Measurements from ENCODE around the gene ZNF117.
"Not testable (repeated sequence)": the region's sequence is repeated elsewhere in the genome, so short reads cannot be mapped to it uniquely, and the experiment has no call there.

Gene ZNF117

DNA sequence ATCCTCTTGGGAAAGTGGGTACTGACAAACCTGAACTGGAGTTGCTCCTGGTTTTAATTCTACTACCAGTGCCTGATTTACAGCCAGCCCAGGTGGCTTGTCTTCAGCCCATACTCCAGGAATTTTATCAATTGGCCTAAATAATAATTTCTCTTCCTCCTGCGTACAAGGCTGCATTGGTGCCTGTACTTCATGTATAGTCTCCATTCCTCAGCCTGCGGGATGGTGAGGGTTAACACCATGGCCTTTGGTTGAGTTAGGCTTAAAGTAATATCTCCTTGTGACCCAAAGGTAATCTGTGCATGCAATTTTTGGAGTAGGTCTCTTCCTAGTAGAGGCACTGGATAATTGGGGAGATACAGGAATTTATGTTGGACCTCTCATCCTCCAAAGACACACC, 5.5 kb upstream of the ZNF117 start:
- no peak for DNase-seq

GRCh38 chr7:64993901-64994300, 3.1 kb upstream of the ZNF117 start:
- no peak for DNase-seq

GRCh38 chr7:64992971-64993370, 2.1 kb upstream of the ZNF117 start:
- no peak for DNase-seq

- DNase-seq, result no peak
These were observed 620 bp downstream of the ZNF117 start for GRCh38 chr7:64990216-64990615.

- no peak for DNase-seq
These were observed 12.2 kb downstream of the ZNF117 start for GRCh38 chr7:64978497-64979203.

DNA sequence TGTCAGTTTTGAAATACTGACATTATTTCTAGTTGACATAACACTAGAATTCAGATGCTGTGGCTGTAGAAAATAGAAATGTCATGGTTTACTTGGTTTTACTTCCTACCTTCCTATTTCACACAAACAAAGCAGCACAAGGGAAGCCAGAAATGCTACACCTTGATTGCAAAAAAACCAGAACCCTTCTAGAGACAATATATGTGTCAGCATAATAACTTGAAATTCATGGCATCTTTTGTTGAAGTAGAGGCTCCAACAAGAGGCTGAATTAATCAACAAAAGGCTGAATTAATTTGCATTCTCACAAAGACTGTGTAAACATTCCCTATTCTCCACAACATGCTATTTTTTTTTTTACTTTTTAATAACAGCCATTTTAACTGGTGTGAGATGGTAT, 25.2 kb downstream of the ZNF117 start:
- DNase-seq, result no peak

DNA sequence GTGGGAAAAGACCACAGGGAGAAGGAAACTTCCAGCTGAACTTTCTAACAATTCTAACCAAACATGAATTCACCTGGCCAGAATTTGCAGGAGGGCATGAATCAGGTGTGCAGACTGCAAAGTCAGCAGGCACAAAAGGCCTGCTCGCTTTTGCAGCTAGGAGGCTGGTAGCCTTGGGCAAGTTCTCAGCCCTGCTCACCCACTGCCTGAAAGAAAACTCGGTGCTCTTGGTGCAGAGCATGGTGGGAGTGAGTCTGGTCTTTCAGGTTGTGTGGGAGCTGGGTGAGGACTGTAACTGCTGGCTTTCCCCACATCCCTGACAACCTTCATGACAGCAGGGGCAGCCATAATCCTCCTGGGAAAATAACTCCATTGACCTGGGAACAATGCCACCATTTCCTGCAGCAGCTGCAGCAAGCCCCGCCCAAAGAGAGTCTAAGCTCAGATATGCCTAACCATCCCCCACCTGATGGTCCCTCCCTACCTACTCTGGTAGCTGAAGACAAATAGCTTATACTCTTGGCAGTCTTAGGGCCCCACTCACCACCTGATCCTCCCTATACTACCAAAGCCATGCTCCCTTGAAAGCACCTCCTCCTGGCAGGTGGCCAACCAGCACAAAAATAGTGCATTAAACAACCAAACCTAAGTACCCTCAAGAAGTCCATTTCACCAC, 31.6 kb downstream of the ZNF117 start:
- peak; percentile 73 to 87 for DNase-seq

GRCh38 chr7:64951250-64951848, 39.5 kb downstream of the ZNF117 start:
- peak in 1 of 2 experiments; percentile 14 for DNase-seq

DNA sequence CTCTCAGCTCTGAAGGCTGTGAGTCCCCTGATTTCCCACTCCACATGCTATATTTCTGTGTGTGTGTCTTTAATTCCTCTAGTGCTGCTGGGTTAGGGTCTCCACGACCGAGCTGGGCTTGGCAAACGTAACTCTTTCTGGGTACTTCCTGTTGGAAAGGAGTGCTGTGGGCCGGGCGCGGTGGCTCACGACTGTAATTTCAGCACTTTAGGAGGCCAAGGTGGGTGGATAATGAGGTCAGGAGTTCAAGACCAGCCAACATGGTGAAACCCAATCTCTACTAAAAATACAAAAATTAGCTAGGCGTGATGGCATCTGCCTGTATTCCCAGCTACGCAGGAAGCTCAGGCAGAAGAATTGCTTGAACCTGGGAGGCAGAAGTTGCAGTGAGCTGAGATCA, 40.2 kb downstream of the ZNF117 start:
- DNase-seq, result not testable (repeated sequence)

DNA sequence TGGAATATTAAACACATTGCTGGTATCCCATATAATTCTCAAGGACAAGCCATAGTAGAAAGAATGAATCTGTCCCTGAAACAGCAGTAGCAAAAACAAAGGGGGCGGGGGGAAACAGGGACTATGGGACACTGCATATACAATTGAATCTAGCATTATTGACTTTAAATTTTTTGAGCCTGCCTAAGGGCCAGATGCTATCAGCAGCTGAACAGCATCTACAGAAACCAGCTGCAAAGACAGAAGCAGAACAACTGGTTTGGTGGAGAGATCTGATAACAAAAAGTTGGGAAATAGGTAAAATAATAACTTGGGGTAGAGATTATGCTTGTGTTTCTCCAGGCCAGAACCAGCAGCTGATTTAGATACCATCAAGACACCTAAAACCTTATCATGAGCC, 42.1 kb downstream of the ZNF117 start:
- DNase-seq, result not testable (repeated sequence)

- no peak for DNase-seq
These were observed 43.4 kb downstream of the ZNF117 start for GRCh38 chr7:64947252-64948000.

DNA sequence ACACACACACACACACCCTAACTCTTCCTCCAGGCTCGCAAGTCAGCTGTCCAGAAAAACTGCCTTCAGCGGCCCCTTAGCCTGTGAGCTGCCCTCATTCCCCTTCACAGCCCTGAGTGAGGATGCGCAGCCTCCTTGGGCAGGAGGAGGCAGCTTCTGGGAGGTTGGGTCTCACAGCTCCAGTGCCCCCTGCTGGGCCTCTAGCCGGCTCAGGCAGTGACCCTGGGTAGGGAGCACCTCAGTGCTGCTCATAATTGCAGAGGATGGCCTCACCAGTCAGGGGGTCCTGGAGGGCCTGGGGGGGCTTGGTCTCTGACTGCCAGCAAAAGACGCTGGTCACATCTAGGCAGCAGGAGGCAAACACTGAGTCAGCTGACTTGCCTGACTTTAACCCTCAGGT, 44.1 kb downstream of the ZNF117 start:
- peak in 1 of 2 experiments; percentile 36 for DNase-seq

- no peak for DNase-seq
These were observed 45.2 kb downstream of the ZNF117 start for GRCh38 chr7:64945503-64946175.

DNA sequence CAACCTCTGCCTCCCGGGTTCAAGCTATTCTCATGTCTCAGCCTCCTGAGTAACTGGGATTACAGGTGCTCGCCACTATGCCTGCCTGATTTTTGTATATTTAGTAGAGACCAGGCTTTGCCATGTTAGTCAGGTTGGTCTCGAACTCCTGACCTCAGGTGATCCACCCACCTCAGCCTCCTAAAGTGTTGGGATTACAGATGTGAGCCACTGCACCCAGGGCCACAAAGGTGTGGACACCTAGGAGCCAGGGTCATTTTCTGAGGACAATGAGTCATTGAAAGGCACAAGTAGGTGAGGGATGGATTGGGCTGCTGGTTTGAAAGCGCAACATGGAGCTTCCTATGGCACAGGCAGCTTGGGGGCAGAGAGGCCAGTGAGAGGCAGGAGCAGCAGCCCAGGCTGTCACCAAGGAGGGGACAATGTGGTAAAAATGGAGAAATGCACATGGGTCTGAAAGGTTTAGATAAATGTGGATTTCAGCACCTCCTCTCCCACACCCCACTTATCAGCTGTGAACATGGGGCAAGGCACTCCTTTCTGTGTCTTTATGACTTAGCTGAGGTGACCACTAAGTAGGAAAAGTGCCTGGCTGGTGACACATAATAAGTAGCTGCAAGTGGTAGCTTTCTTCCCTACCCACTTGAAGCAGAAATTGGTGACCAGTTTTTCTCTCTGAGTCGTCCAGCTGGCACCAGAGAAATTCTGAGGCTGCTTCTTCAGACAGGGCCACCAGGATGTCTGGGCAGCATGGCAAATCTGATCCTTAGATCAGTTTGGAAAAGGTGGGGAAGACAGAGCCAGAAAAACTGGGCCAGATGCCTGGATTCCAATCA, 46.0 kb downstream of the ZNF117 start:
- not testable (repeated sequence) for DNase-seq

GRCh38 chr7:64940021-64940420, 50.8 kb downstream of the ZNF117 start:
- not testable (repeated sequence) for DNase-seq

DNA sequence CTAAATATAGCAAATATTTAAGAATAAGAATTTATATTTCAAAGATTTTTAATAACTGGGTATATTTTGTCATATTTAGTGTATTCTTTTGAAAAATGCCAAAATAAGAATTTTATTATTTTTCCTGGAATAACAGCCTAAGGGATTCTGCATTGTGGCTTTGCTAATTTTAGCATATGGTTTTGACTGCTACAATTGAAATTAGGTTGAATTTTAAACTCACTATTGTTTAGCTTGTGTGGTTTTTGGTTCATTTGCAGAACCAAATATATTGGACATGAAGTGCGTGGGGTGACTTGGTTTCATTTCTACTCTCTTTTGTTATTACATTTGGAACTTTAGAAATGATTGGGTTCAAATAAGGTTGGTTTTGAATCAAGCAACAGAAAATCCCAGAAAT, 52.3 kb downstream of the ZNF117 start:
- DNase-seq, result no peak

- no peak for DNase-seq
These were observed 56.4 kb downstream of the ZNF117 start for GRCh38 chr7:64934478-64934877.

DNA sequence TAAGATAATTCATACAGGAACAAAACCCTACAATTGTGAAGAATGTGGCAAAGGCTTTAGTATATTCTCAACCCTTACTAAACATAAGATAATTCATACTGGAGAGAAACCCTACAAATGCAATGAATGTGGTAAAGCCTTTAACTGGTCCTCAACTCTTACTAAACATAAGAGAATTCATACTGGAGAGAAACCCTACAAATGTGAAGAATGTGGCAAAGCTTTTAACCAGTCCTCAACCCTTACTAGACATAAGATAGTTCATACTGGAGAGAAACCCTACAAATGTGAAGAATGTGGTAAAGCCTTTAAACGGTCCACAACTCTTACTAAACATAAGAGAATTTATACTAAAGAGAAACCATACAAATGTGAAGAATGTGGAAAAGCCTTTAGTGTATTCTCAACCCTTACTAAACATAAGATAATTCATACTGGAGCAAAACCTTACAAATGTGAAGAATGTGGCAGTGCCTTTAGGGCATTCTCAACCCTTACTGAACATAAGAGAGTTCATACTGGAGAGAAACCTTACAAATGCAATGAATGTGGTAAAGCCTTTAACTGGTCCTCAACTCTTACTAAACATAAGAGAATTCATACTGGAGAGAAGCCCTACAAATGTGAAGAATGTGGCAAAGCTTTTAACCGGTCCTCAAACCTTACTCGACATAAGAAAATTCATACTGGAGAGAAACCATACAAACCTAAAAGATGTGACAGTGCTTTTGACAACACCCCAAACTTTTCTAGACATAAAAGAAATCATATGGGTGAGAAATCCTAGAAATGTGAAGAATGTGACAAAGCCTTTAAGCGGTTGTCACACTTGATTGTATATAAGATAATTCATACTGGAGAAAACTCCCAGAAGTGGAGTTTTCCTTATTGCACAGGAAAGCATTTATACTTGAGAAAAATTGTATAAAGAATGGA, 62.3 kb downstream of the ZNF117 start:
- not testable (repeated sequence) for DNase-seq
